ENCODE data around the gene AGAP9. TPM values are rescaled to one million over a fixed set of nuclear protein-coding genes. Genes with fewer than 3 reads are reported as not detected.
"Not testable (repeated sequence)": the region's sequence is repeated elsewhere in the genome, so short reads cannot be mapped to it uniquely, and the experiment has no call there.

AGAP9 gene
- total RNA-seq, 1 experiment from 2014 or later, result 11.8 TPM

DNA sequence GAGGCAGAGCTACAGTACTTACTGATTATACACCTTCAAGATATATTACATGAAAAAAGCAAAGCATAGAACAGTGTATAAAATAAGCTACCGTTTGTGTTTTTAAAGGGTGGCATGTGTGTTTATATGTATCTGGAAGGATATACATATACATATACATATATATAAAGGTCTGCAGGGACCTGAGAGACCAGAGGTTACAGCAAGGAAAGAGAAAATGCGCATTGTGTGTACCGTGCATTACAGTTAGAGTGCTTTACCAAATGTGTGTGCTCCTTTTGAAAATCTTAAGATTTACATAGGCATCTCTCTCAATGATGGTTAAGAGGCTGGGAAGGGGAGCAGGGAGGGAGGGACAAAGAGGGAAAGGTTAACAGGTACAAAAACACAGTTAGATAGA lies 23.8 kb upstream of the AGAP9 start:
- H3K27ac ChIP-seq (ENCODE audit: low read length); H3K4me2 ChIP-seq (ENCODE audit: low read depth, low read length, poor library complexity, severe bottlenecking); H3K27me3 ChIP-seq (ENCODE audit: low read length); H3K9ac ChIP-seq (ENCODE audit: low read length); H3K9me2 ChIP-seq (replicated peaks; ENCODE audit: insufficient read depth, low read length); H3K9me3 ChIP-seq (ENCODE audit: low read length); H3K4me1 ChIP-seq (ENCODE audit: low read length); H3K36me3 ChIP-seq (ENCODE audit: insufficient read depth, low read length); H3K4me3 ChIP-seq (ENCODE audit: low read length); DNase-seq; H4K20me1 ChIP-seq (ENCODE audit: insufficient read depth, low read depth, low read length); H2AFZ ChIP-seq (ENCODE audit: low read length); H3K79me2 ChIP-seq (ENCODE audit: low read length): not testable (repeated sequence)

GRCh38 chr10:47536430-47536829 lies 13.0 kb upstream of the AGAP9 start:
- not testable (repeated sequence) for H3K27ac ChIP-seq (ENCODE audit: low read length); H3K4me3 ChIP-seq (ENCODE audit: low read length); H3K4me2 ChIP-seq (ENCODE audit: low read depth, low read length, poor library complexity, severe bottlenecking); H2AFZ ChIP-seq (ENCODE audit: low read length); H3K27me3 ChIP-seq (ENCODE audit: low read length); H3K36me3 ChIP-seq (ENCODE audit: insufficient read depth, low read length); H3K9me3 ChIP-seq (ENCODE audit: low read length); H4K20me1 ChIP-seq (ENCODE audit: insufficient read depth, low read depth, low read length); H3K9ac ChIP-seq (ENCODE audit: low read length); H3K9me2 ChIP-seq (replicated peaks; ENCODE audit: insufficient read depth, low read length); DNase-seq; H3K4me1 ChIP-seq (ENCODE audit: low read length); H3K79me2 ChIP-seq (ENCODE audit: low read length)

DNA sequence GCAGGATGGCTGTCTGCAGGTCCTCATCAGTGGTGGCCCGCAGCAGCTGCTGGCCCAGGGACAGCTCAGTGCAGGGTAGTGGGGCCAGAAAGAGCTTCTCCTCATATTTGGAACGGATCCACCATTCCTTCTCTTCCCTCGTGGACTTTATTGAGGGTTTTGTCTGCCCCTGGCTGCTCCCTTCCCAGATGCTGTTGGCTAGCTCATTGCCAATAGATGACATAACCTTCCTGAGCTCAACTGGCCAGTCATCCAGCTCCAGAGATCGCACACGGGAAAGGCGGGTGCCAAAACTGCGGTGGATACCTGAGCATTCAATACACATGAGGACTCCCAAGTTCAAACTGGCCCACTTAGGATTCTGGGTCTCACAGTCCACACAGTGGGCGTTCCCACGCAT lies 21.1 kb downstream of the AGAP9 start:
- not testable (repeated sequence) for H2AFZ ChIP-seq (ENCODE audit: low read length); H3K9me3 ChIP-seq (ENCODE audit: low read length); DNase-seq; H3K9me2 ChIP-seq (replicated peaks; ENCODE audit: insufficient read depth, low read length); H3K4me1 ChIP-seq (ENCODE audit: low read length); H3K9ac ChIP-seq (ENCODE audit: low read length); H4K20me1 ChIP-seq (ENCODE audit: insufficient read depth, low read depth, low read length); H3K4me3 ChIP-seq (ENCODE audit: low read length); H3K4me2 ChIP-seq (ENCODE audit: low read depth, low read length, poor library complexity, severe bottlenecking); H3K27me3 ChIP-seq (ENCODE audit: low read length); H3K27ac ChIP-seq (ENCODE audit: low read length); H3K79me2 ChIP-seq (ENCODE audit: low read length); H3K36me3 ChIP-seq (ENCODE audit: insufficient read depth, low read length)

DNA sequence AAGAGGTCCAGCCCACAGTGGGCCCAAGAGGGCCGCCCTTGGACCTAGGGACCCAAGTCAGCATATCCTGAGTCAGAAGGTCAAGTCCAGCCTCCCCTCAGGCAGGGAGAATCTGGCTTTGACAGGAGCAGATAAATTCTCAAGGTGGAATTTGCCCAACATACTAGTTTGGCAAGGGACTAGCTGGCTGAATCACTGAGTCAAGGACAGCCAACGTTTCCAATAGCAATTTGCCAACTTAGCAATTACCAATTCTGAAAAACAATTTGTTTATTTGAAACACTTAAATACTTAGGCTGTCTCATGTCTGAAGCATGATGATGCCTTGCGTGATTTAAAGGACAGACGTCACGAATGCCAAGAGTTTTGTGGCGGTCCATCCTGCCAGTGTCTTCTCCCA lies 29.2 kb downstream of the AGAP9 start:
- H3K9ac ChIP-seq (ENCODE audit: low read length); H2AFZ ChIP-seq (ENCODE audit: low read length); H3K27me3 ChIP-seq (ENCODE audit: low read length); H3K9me3 ChIP-seq (ENCODE audit: low read length); H3K79me2 ChIP-seq (ENCODE audit: low read length); H3K36me3 ChIP-seq (ENCODE audit: insufficient read depth, low read length); H3K9me2 ChIP-seq (replicated peaks; ENCODE audit: insufficient read depth, low read length); H3K4me2 ChIP-seq (ENCODE audit: low read depth, low read length, poor library complexity, severe bottlenecking); H3K4me3 ChIP-seq (ENCODE audit: low read length); H3K27ac ChIP-seq (ENCODE audit: low read length); H4K20me1 ChIP-seq (ENCODE audit: insufficient read depth, low read depth, low read length); DNase-seq; H3K4me1 ChIP-seq (ENCODE audit: low read length): not testable (repeated sequence)

- H3K36me3 ChIP-seq (ENCODE audit: insufficient read depth, low read length); H3K4me1 ChIP-seq (ENCODE audit: low read length); H3K79me2 ChIP-seq (ENCODE audit: low read length); H3K4me3 ChIP-seq (ENCODE audit: low read length); H3K27me3 ChIP-seq (ENCODE audit: low read length); H3K9me3 ChIP-seq (ENCODE audit: low read length); H3K9me2 ChIP-seq (replicated peaks; ENCODE audit: insufficient read depth, low read length); H4K20me1 ChIP-seq (ENCODE audit: insufficient read depth, low read depth, low read length); DNase-seq; H3K4me2 ChIP-seq (ENCODE audit: low read depth, low read length, poor library complexity, severe bottlenecking); H2AFZ ChIP-seq (ENCODE audit: low read length); H3K27ac ChIP-seq (ENCODE audit: low read length); H3K9ac ChIP-seq (ENCODE audit: low read length): not testable (repeated sequence)
Observed at GRCh38 chr10:47491600-47491999, 31.8 kb downstream of the AGAP9 start, which contains the start of gene FAM25G. Gene FAM25G, minus strand, starts transcription at chr10:47491700. Its CDS starts 26 bp downstream, at chr10:47491674.

DNA sequence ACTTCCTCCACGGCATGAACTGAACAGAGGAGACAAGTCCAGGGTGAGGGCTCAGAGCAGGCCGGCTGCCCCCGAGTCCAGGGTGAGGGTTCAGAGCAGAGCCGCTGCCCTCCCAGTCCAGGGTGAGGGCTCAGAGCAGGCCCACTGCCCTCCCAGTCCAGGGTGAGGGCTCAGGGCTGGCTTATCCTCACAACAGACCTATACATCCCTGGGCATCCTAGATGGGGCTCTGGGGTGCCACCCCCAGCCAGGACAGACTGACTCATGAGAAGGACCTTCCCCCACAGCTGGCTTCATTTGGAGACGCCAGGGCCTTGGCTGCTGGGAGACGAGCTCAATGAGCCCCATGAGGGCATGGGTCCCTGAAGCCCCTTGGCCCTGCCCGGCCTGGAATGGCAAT lies 33.8 kb downstream of the AGAP9 start:
- not testable (repeated sequence) for DNase-seq; H3K4me1 ChIP-seq (ENCODE audit: low read length); H3K79me2 ChIP-seq (ENCODE audit: low read length); H2AFZ ChIP-seq (ENCODE audit: low read length); H3K36me3 ChIP-seq (ENCODE audit: insufficient read depth, low read length); H4K20me1 ChIP-seq (ENCODE audit: insufficient read depth, low read depth, low read length); H3K9me2 ChIP-seq (replicated peaks; ENCODE audit: insufficient read depth, low read length); H3K9me3 ChIP-seq (ENCODE audit: low read length); H3K9ac ChIP-seq (ENCODE audit: low read length); H3K27ac ChIP-seq (ENCODE audit: low read length); H3K4me2 ChIP-seq (ENCODE audit: low read depth, low read length, poor library complexity, severe bottlenecking); H3K27me3 ChIP-seq (ENCODE audit: low read length); H3K4me3 ChIP-seq (ENCODE audit: low read length)

- H3K9ac ChIP-seq (ENCODE audit: low read length); H3K36me3 ChIP-seq (ENCODE audit: insufficient read depth, low read length); H3K4me2 ChIP-seq (ENCODE audit: low read depth, low read length, poor library complexity, severe bottlenecking); H3K27me3 ChIP-seq (ENCODE audit: low read length); H3K4me1 ChIP-seq (ENCODE audit: low read length); H4K20me1 ChIP-seq (ENCODE audit: insufficient read depth, low read depth, low read length); H3K79me2 ChIP-seq (ENCODE audit: low read length); DNase-seq; H3K9me3 ChIP-seq (ENCODE audit: low read length); H2AFZ ChIP-seq (ENCODE audit: low read length); H3K27ac ChIP-seq (ENCODE audit: low read length); H3K4me3 ChIP-seq (ENCODE audit: low read length); H3K9me2 ChIP-seq (replicated peaks; ENCODE audit: insufficient read depth, low read length): not testable (repeated sequence)
Observed at GRCh38 chr10:47485943-47486342, 37.5 kb downstream of the AGAP9 start.

DNA sequence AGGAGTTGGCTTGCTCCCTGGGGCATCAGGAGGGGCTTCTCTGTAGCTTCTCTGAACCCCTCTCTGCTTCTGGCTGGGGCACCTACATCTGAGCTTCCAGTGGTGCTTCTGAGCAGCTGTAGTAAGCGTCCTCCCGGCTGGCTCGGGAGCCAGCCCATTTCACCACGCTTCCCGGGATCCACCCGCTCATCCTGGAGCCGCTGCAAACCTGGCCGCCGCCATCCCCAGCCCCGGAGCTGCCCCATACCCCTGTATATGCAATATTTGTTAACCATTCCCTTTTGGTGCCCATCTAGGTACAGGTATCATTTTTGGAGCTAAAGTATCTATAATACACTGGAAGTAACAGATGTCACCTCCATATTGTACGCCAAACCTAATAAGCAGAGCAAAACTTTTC lies 38.7 kb downstream of the AGAP9 start:
- not testable (repeated sequence) for H3K36me3 ChIP-seq (ENCODE audit: insufficient read depth, low read length); H3K4me1 ChIP-seq (ENCODE audit: low read length); H3K79me2 ChIP-seq (ENCODE audit: low read length); H3K9ac ChIP-seq (ENCODE audit: low read length); H3K4me2 ChIP-seq (ENCODE audit: low read depth, low read length, poor library complexity, severe bottlenecking); H2AFZ ChIP-seq (ENCODE audit: low read length); H3K9me2 ChIP-seq (replicated peaks; ENCODE audit: insufficient read depth, low read length); H3K27ac ChIP-seq (ENCODE audit: low read length); H3K4me3 ChIP-seq (ENCODE audit: low read length); DNase-seq; H4K20me1 ChIP-seq (ENCODE audit: insufficient read depth, low read depth, low read length); H3K27me3 ChIP-seq (ENCODE audit: low read length); H3K9me3 ChIP-seq (ENCODE audit: low read length)

GRCh38 chr10:47483923-47484322 lies 39.5 kb downstream of the AGAP9 start, which contains the start of gene ANXA8:
Gene ANXA8, minus strand, starts transcription at chr10:47484115. Its CDS starts 182 bp downstream, at chr10:47483933.
- not testable (repeated sequence) for H3K9me3 ChIP-seq (ENCODE audit: low read length); H3K4me2 ChIP-seq (ENCODE audit: low read depth, low read length, poor library complexity, severe bottlenecking); H3K36me3 ChIP-seq (ENCODE audit: insufficient read depth, low read length); H3K79me2 ChIP-seq (ENCODE audit: low read length); H3K9ac ChIP-seq (ENCODE audit: low read length); H3K27ac ChIP-seq (ENCODE audit: low read length); H3K4me1 ChIP-seq (ENCODE audit: low read length); H3K9me2 ChIP-seq (replicated peaks; ENCODE audit: insufficient read depth, low read length); H3K4me3 ChIP-seq (ENCODE audit: low read length); H4K20me1 ChIP-seq (ENCODE audit: insufficient read depth, low read depth, low read length); H3K27me3 ChIP-seq (ENCODE audit: low read length); DNase-seq; H2AFZ ChIP-seq (ENCODE audit: low read length)
